Dermis blood vessel endothelial cell (primary cell): ENCODE results near the gene GID8. TPM values are rescaled to one million over a fixed set of nuclear protein-coding genes. Genes with fewer than 3 reads are reported as not detected.
A peak's percentile ranks its signal among the peaks of the same experiment; 100 is the strongest.

Experiments used
- DNase-seq: peaks from one replicate; pipeline ENCODE4 v3.0.0; 2010
- total RNA-seq: library from RNA; depleted of rRNA; stranded (reverse); fragments of >200 nt; gene quantifications from 2 replicates; pipeline ENCODE4 v1.2.3, GENCODE V29; 2014

GID8 gene
- total RNA-seq, 1 donor from 2014 or later: 43.7 TPM

- no peak for DNase-seq
Measured at GRCh38 chr20:62905536-62906117, 32.3 kb upstream of the GID8 start.

GRCh38 chr20:62906209-62906608 is 31.7 kb upstream of the GID8 start:
- DNase-seq: no peak

GRCh38 chr20:62906647-62907375 is 31.1 kb upstream of the GID8 start:
- no peak for DNase-seq

- DNase-seq: peak; percentile 45
Measured at GRCh38 chr20:62907384-62908317, 30.3 kb upstream of the GID8 start.

GRCh38 chr20:62908971-62909791 is 28.8 kb upstream of the GID8 start:
- DNase-seq: no peak

- DNase-seq: no peak
Measured at GRCh38 chr20:62910217-62910766, 27.7 kb upstream of the GID8 start.

- DNase-seq: no peak
Measured at GRCh38 chr20:62910777-62911497, 27.0 kb upstream of the GID8 start.

- DNase-seq: no peak
Measured at GRCh38 chr20:62911701-62912280, 26.2 kb upstream of the GID8 start.

GRCh38 chr20:62913043-62913630 is 24.8 kb upstream of the GID8 start:
- no peak for DNase-seq

GRCh38 chr20:62914436-62914835 is 23.5 kb upstream of the GID8 start:
- DNase-seq: no peak

- peak; percentile 77 for DNase-seq
Measured at GRCh38 chr20:62914970-62915457, 22.9 kb upstream of the GID8 start.

- DNase-seq: no peak
Measured at GRCh38 chr20:62916703-62917476, 21.1 kb upstream of the GID8 start.

GRCh38 chr20:62917720-62918119 is 20.2 kb upstream of the GID8 start:
- DNase-seq: no peak

GRCh38 chr20:62918147-62918546 is 19.8 kb upstream of the GID8 start:
- DNase-seq: no peak

- no peak for DNase-seq
Measured at GRCh38 chr20:62918831-62919230, 19.1 kb upstream of the GID8 start.

GRCh38 chr20:62920039-62920645 is 17.8 kb upstream of the GID8 start:
- no peak for DNase-seq

- peak; percentile 77 for DNase-seq
Measured at GRCh38 chr20:62921119-62921687, 16.7 kb upstream of the GID8 start.

- no peak for DNase-seq
Measured at GRCh38 chr20:62922451-62922921, 15.5 kb upstream of the GID8 start.
